ENCODE measurements around the gene DCAKD.

DCAKD gene

GRCh38 chr17:45090711-45091110, 39.3 kb upstream of the DCAKD start:
- no peaks in the 10 kb centered on the region for H3K4me1 ChIP-seq
- no peak overlapping the region for H3K4me3 ChIP-seq (ENCODE audit: low read depth, low read length)
- no peak overlapping the region for H3K27ac ChIP-seq
- no peak overlapping the region for H2AFZ ChIP-seq
- H3K9me3 ChIP-seq (ENCODE audit: control insufficient read depth, low read length) = no peaks in the 10 kb centered on the region
- H3K9ac ChIP-seq = no peak overlapping the region
- H3K36me3 ChIP-seq (ENCODE audit: control insufficient read depth, insufficient read depth, low read length) = no peaks in the 10 kb centered on the region
- H3K4me2 ChIP-seq (ENCODE audit: low read length) = no peak overlapping the region
- peaks cover 2% of the 10 kb centered on the region for H3K79me2 ChIP-seq
- H3K27me3 ChIP-seq (ENCODE audit: control insufficient read depth, insufficient read depth, low read length) = no peaks in the 10 kb centered on the region
- TF ChIP-seq CTCF (IDR thresholded peaks at IDR 0.05) = no peak

- H3K4me3 ChIP-seq (ENCODE audit: low read depth, low read length) = no peak overlapping the region
- peaks cover 2% of the 10 kb centered on the region for H3K79me2 ChIP-seq
- no peak overlapping the region for H3K27ac ChIP-seq
- H3K4me2 ChIP-seq (ENCODE audit: low read length) = no peak overlapping the region
- no peak overlapping the region for H3K9ac ChIP-seq
- no peaks in the 10 kb centered on the region for H3K4me1 ChIP-seq
- no peak overlapping the region for H2AFZ ChIP-seq
- TF ChIP-seq CTCF (IDR thresholded peaks at IDR 0.05) = no peak
- no peaks in the 10 kb centered on the region for H3K36me3 ChIP-seq (ENCODE audit: control insufficient read depth, insufficient read depth, low read length)
- no peaks in the 10 kb centered on the region for H3K27me3 ChIP-seq (ENCODE audit: control insufficient read depth, insufficient read depth, low read length)
- no peaks in the 10 kb centered on the region for H3K9me3 ChIP-seq (ENCODE audit: control insufficient read depth, low read length)
Observed at GRCh38 chr17:45088741-45089140, 37.3 kb upstream of the DCAKD start.

DNA sequence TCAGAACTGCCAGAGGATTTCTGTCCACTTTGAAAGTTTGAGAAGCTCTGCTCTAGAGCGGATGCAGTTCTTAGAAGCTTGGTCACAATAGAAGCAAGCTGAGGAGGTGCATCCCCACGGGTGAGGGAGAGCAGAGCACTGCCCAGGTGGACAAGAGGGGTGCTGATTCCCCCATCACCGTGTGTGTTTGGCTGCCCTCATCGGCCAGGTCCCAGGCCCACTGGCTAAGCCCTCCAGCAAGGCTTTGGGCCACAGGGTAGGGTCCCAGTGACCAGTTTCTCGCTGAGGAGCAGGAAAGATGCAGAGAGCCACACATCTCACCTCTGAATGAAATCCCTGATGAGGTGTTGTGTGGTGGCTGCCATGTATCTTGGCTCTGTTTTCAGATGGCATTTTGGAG, 36.5 kb upstream of the DCAKD start:
- Histone ChIP-seq H3K27me3 (ENCODE audit: control insufficient read depth, insufficient read depth, low read length) (no peaks in the 10 kb centered on the region), H3K79me2 (peaks cover 3% of the 10 kb centered on the region), H3K27ac (no peak overlapping the region), H2AFZ (no peak overlapping the region), H3K9ac (no peak overlapping the region), H3K4me2 (ENCODE audit: low read length) (no peak overlapping the region), H3K4me1 (no peaks in the 10 kb centered on the region), H3K36me3 (ENCODE audit: control insufficient read depth, insufficient read depth, low read length) (no peaks in the 10 kb centered on the region), H3K4me3 (ENCODE audit: low read depth, low read length) (no peak overlapping the region), H3K9me3 (ENCODE audit: control insufficient read depth, low read length) (no peaks in the 10 kb centered on the region)
- TF ChIP-seq CTCF (IDR thresholded peaks at IDR 0.05) = no peak

DNA sequence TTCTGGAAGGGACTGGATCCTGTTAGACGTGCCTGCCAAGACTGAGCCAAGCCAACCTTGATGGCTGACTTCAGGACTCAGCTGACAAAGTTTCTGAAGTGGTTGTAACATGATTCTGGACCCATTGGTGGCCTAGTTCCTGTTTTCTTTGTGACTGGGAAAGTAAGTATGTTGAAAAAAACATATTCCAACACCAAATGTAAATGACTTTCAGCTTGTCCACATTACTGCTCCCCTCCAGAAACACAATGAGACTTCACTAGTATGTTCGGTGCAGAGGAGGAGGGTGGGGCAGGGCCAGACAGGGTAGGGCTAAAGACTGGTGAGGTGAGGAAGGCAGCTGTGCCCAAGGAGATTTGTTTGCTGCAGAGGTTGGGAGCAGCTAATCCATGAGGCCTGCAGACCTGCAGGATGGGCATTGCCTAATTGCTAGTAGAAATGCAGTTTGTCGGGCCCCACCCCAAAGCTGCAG, 36.1 kb upstream of the DCAKD start:
- H3K9ac ChIP-seq = no peak overlapping the region
- no peak for TF ChIP-seq CTCF (IDR thresholded peaks at IDR 0.05)
- H3K4me3 ChIP-seq (ENCODE audit: low read depth, low read length) = no peak overlapping the region
- H3K4me1 ChIP-seq = no peaks in the 10 kb centered on the region
- H3K27ac ChIP-seq = no peak overlapping the region
- no peaks in the 10 kb centered on the region for H3K27me3 ChIP-seq (ENCODE audit: control insufficient read depth, insufficient read depth, low read length)
- H3K4me2 ChIP-seq (ENCODE audit: low read length) = no peak overlapping the region
- peaks cover 7% of the 10 kb centered on the region for H3K79me2 ChIP-seq
- H3K9me3 ChIP-seq (ENCODE audit: control insufficient read depth, low read length) = no peaks in the 10 kb centered on the region
- H2AFZ ChIP-seq = no peak overlapping the region
- no peaks in the 10 kb centered on the region for H3K36me3 ChIP-seq (ENCODE audit: control insufficient read depth, insufficient read depth, low read length)

DNA sequence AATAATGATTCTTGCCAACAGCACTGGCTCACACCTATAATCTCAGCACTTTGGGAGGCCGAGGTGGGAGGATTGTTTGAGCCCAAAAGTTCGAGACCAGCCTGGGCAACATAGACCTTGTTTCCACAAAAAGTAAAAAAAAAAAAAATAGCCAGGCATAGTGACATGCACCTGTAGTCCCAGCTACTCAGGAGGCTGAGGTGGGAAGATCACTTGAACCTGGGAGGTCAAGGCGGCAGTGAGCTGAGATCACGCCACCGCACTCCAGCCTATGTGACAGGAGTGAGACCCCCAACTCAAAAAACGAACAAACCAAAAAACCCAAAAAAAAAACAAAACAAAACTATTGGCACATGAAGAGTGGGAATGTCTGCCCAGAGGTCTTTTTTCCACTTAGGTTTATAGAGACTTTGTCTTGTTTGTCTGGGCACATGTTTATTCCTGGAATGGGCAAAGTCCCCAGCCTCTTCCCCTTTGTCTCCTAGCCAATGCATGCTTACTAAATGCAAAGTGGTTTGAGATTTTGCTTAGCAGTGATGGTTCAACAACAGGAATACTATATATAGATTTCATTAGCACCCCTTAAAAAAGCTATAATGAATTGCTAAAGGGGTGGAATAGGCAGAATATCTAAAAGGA, 35.6 kb upstream of the DCAKD start:
- H3K4me3 ChIP-seq (ENCODE audit: low read depth, low read length) = no peak overlapping the region
- no peaks in the 10 kb centered on the region for H3K36me3 ChIP-seq (ENCODE audit: control insufficient read depth, insufficient read depth, low read length)
- no peak overlapping the region for H3K9ac ChIP-seq
- H3K79me2 ChIP-seq = peaks cover 11% of the 10 kb centered on the region
- no peak for TF ChIP-seq CTCF (IDR thresholded peaks at IDR 0.05)
- H3K4me1 ChIP-seq = no peaks in the 10 kb centered on the region
- no peak overlapping the region for H2AFZ ChIP-seq
- no peaks in the 10 kb centered on the region for H3K9me3 ChIP-seq (ENCODE audit: control insufficient read depth, low read length)
- H3K4me2 ChIP-seq (ENCODE audit: low read length) = no peak overlapping the region
- H3K27me3 ChIP-seq (ENCODE audit: control insufficient read depth, insufficient read depth, low read length) = no peaks in the 10 kb centered on the region
- no peak overlapping the region for H3K27ac ChIP-seq
